Stimulated activated CD4-positive, alpha-beta T cell treated with anti-CD3 and anti-CD28 coated beads, Interleukin-4, amount 100 ng/mL, for 4 hours (primary cell): Measurements from ENCODE around the gene CXCL13.
A peak's percentile ranks its signal among the peaks of the same experiment; 100 is the strongest.
"Not testable (repeated sequence)": the region's sequence is repeated elsewhere in the genome, so short reads cannot be mapped to it uniquely, and the experiment has no call there.

ENCODE experiments used
- DNase-seq, 2 experiments: peaks; one replicate each; pipeline ENCODE4 v3.0.0-alpha.2; 2020

CXCL13 gene

GRCh38 chr4:77613267-77613666 is 7.6 kb downstream of the CXCL13 start:
- no peak for DNase-seq

GRCh38 chr4:77615153-77615552 is 9.5 kb downstream of the CXCL13 start:
- DNase-seq, result no peak

- DNase-seq, result no peak
These were observed 11.6 kb downstream of the CXCL13 start for GRCh38 chr4:77617203-77617602.

- DNase-seq, result peak; percentile 12 to 33
These were observed 13.0 kb downstream of the CXCL13 start for GRCh38 chr4:77618383-77619241.

- DNase-seq, result no peak
These were observed 13.8 kb downstream of the CXCL13 start for GRCh38 chr4:77619408-77619807.

GRCh38 chr4:77621254-77621653 is 15.6 kb downstream of the CXCL13 start:
- DNase-seq, result no peak

GRCh38 chr4:77623091-77623490 is 17.5 kb downstream of the CXCL13 start:
- no peak for DNase-seq

GRCh38 chr4:77624213-77624612 is 18.6 kb downstream of the CXCL13 start:
- DNase-seq, result no peak

- no peak for DNase-seq
These were observed 19.9 kb downstream of the CXCL13 start for GRCh38 chr4:77625485-77625884.

- no peak for DNase-seq
These were observed 24.3 kb downstream of the CXCL13 start for GRCh38 chr4:77629885-77630284.

GRCh38 chr4:77631276-77631675 is 25.7 kb downstream of the CXCL13 start:
- no peak for DNase-seq

GRCh38 chr4:77634132-77634785 is 28.6 kb downstream of the CXCL13 start:
- DNase-seq, result no peak

GRCh38 chr4:77635246-77635645 is 29.6 kb downstream of the CXCL13 start:
- no peak for DNase-seq

- DNase-seq, result no peak
These were observed 30.3 kb downstream of the CXCL13 start for GRCh38 chr4:77635876-77636275.

GRCh38 chr4:77636902-77637301 is 31.3 kb downstream of the CXCL13 start:
- DNase-seq, result no peak

GRCh38 chr4:77644069-77644468 is 38.4 kb downstream of the CXCL13 start:
- DNase-seq, result not testable (repeated sequence)

- no peak for DNase-seq
These were observed 45.2 kb downstream of the CXCL13 start for GRCh38 chr4:77650787-77651186.

- DNase-seq, result no peak
These were observed 46.2 kb downstream of the CXCL13 start for GRCh38 chr4:77651820-77652219.

- DNase-seq, result no peak
These were observed 46.7 kb downstream of the CXCL13 start for GRCh38 chr4:77652237-77652897.

- no peak for DNase-seq
These were observed 47.6 kb downstream of the CXCL13 start for GRCh38 chr4:77653162-77653758.

- DNase-seq, result not testable (repeated sequence)
These were observed 54.7 kb downstream of the CXCL13 start for GRCh38 chr4:77660318-77660717.
